ENCODE measurements around the gene ARIH1. TPM values are rescaled to one million over a fixed set of nuclear protein-coding genes. Genes with fewer than 3 reads are reported as not detected.

Gene ARIH1
- total and polyA plus RNA-seq, 10 of the 15 experiments (the other 5 are each of a cell fraction or from before 2014, with no cell fraction given) = 14.7 to 99.5 (median 26.5) TPM

GRCh38 chr15:72451224-72451623 is 22.9 kb upstream of the ARIH1 start:
- H3K79me2 ChIP-seq (ENCODE audit: control insufficient read depth, insufficient read depth, low read length) = no peaks in the 10 kb centered on the region
- no peak overlapping the region for H3K4me3 ChIP-seq
- SMC1A ChIA-PET (ENCODE audit: uncharacterized antibody, unreplicated experiment) = no interaction called here
- FAIRE-seq = no peak
- BruUV-seq (replicated peaks) = no TSS peak
- H3K4me1 ChIP-seq (ENCODE audit: control insufficient read depth, insufficient read depth, low read length) = no peaks in the 10 kb centered on the region
- no peak overlapping the region for H3K9ac ChIP-seq (ENCODE audit: control insufficient read depth, insufficient read depth, low read length)
- RAD21 ChIA-PET (ENCODE audit: unreplicated experiment) = no interaction called here
- in situ Hi-C loops (cut with MboI) = no loop called here
- no peak overlapping the region for H2AFZ ChIP-seq (ENCODE audit: control insufficient read depth, low read depth, low read length)
- H3K27ac ChIP-seq (ENCODE audit: control insufficient read depth, insufficient read depth) = no peak overlapping the region
- H3K36me3 ChIP-seq (ENCODE audit: control insufficient read depth in 2 of 2, insufficient read depth in 2 of 2, low read length in 1 of 2) = no peaks in the 10 kb centered on the region
- intact Hi-C loops (cut with micrococcal nuclease; ENCODE audit: unreplicated experiment) = no loop called here
- no peaks in the 10 kb centered on the region for H4K20me1 ChIP-seq (ENCODE audit: control insufficient read depth, insufficient read depth)
- ATAC-seq = no peak
- no peaks in the 10 kb centered on the region for H3K27me3 ChIP-seq (replicated peaks in 1 of 2; ENCODE audit: control insufficient read depth in 2 of 2, insufficient read depth in 2 of 2, low read length in 1 of 2)
- H3K9me3 ChIP-seq (replicated peaks; ENCODE audit: control insufficient read depth, insufficient read depth, low read length) = no peaks in the 10 kb centered on the region
- POLR2A ChIA-PET = no interaction called here
- DNase-seq (ENCODE audit: low read depth, low spot score) = no peak
- TF ChIP-seq CREB1 (IDR thresholded peaks at IDR 0.05; ENCODE audit: low read depth) = no peak
- TF ChIP-seq TCF12 (IDR thresholded peaks at IDR 0.05; ENCODE audit: low read depth, low read length) = no peak
- no peak for TF ChIP-seq STAT1 (conservative IDR thresholded peaks at IDR 0.05)
- TF ChIP-seq BCLAF1 (IDR thresholded peaks at IDR 0.05) = no peak
- 56% methylated on average over 9 of the region's 9 CpGs for WGBS (ENCODE audit: insufficient coverage, insufficient replicate concordance, low lambda C conversion rate, missing lambda C conversion rate)
- H3K4me2 ChIP-seq (ENCODE audit: control insufficient read depth, insufficient read depth) = no peak overlapping the region
- CTCF ChIA-PET = no interaction called here

GRCh38 chr15:72456684-72457083 is 17.4 kb upstream of the ARIH1 start:
- intact Hi-C loops (cut with micrococcal nuclease; ENCODE audit: unreplicated experiment) (loop anchor here (5.0 kb wide), 1 partner anchor 49 kb away; no protein-coding TSS in a partner anchor), in situ Hi-C loops (cut with MboI) (no loop called here)
- no peaks in the 10 kb centered on the region for H3K27me3 ChIP-seq (replicated peaks in 1 of 2; ENCODE audit: control insufficient read depth in 2 of 2, insufficient read depth in 2 of 2, low read length in 1 of 2)
- no peak overlapping the region for H2AFZ ChIP-seq (ENCODE audit: control insufficient read depth, low read depth, low read length)
- no peaks in the 10 kb centered on the region for H3K9me3 ChIP-seq (replicated peaks; ENCODE audit: control insufficient read depth, insufficient read depth, low read length)
- SMC1A ChIA-PET (ENCODE audit: uncharacterized antibody, unreplicated experiment) = no interaction called here
- no peaks in the 10 kb centered on the region for H3K36me3 ChIP-seq (ENCODE audit: control insufficient read depth in 2 of 2, insufficient read depth in 2 of 2, low read length in 1 of 2)
- WGBS (ENCODE audit: insufficient coverage, insufficient replicate concordance, low lambda C conversion rate, missing lambda C conversion rate) = 69% methylated on average over 4 of the region's 7 CpGs
- FAIRE-seq (no peak), ATAC-seq (no peak), DNase-seq (ENCODE audit: low read depth, low spot score) (no peak)
- H3K9ac ChIP-seq (ENCODE audit: control insufficient read depth, insufficient read depth, low read length) = no peak overlapping the region
- POLR2A ChIA-PET = no interaction called here
- no TSS peak for BruUV-seq (replicated peaks)
- H3K27ac ChIP-seq (ENCODE audit: control insufficient read depth, insufficient read depth) = no peak overlapping the region
- H4K20me1 ChIP-seq (ENCODE audit: control insufficient read depth, insufficient read depth) = no peaks in the 10 kb centered on the region
- no peak overlapping the region for H3K4me3 ChIP-seq
- no peak overlapping the region for H3K4me2 ChIP-seq (ENCODE audit: control insufficient read depth, insufficient read depth)
- RAD21 ChIA-PET (ENCODE audit: unreplicated experiment) = no interaction called here
- H3K4me1 ChIP-seq (ENCODE audit: control insufficient read depth, insufficient read depth, low read length) = no peaks in the 10 kb centered on the region
- CTCF ChIA-PET = no interaction called here
- no peaks in the 10 kb centered on the region for H3K79me2 ChIP-seq (ENCODE audit: control insufficient read depth, insufficient read depth, low read length)
- no peak for TF ChIP-seq EZH2 (IDR thresholded peaks at IDR 0.05; ENCODE audit: borderline replicate concordance, control insufficient read depth, low read depth, low read length)
- no peak for TF ChIP-seq FOXM1 (IDR thresholded peaks at IDR 0.05; ENCODE audit: low read depth, low read length)
- TF ChIP-seq CUX1 (IDR thresholded peaks at IDR 0.05; ENCODE audit: insufficient replicate concordance, low read depth, low read length) = no peak
- TF ChIP-seq JUND (IDR thresholded peaks at IDR 0.05; ENCODE audit: low read depth, low read length) = no peak
- TF ChIP-seq ZNF24 (IDR thresholded peaks at IDR 0.05) = no peak
- TF ChIP-seq RBBP5 (conservative IDR thresholded peaks at IDR 0.05) = no peak
- TF ChIP-seq HCFC1 (IDR thresholded peaks at IDR 0.05; ENCODE audit: low read length) = no peak

All from GM12878 (cell line).